Measurements from ENCODE around the gene RBM18.

Gene RBM18

DNA sequence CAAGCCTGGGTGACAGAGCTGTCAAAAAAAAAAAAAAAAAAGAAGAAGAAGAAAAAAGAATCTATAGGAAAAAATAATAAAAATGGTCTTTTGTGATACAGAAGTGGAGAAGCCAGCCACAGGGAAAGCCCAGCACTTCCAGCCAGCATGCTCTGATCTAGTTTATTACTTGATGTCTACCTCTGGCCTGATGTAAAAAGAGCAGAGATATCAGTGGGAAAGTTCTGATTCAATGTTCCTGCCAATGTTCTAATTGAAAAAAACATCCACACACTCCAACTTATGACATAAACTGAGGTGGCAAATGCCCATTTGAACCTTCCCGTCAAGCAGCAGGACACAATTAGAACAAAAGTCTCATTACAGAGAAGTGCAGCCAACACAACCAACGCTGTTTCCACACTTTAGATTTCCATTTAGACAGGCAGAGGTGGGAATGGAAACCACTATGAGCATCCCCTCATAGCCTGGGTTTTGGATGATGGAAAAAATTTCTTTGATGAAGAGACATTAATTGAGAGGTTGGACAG is 5.7 kb downstream of the RBM18 start:
- no peak for DNase-seq (ENCODE audit: low read depth in 2 of 2)

DNA sequence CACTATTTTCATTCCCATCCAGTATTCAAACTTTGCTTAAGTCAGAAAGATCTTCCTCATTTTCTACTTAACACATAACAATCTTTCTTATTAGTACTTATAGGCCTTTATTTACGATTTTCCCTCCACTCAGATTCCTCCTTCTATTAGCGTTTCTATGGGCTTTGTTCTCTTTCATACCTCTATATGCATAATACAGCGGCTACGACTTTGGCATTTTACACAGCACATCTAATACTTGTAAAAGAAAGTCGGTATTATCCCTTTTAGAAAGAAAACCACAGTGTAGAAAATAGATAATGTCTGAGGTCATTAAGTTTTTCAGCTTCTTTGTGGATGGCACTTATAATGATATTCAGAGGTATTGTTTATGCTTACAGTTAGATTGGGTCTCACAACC is 8.4 kb downstream of the RBM18 start:
- no peak for DNase-seq (ENCODE audit: low read depth in 2 of 2)

DNA sequence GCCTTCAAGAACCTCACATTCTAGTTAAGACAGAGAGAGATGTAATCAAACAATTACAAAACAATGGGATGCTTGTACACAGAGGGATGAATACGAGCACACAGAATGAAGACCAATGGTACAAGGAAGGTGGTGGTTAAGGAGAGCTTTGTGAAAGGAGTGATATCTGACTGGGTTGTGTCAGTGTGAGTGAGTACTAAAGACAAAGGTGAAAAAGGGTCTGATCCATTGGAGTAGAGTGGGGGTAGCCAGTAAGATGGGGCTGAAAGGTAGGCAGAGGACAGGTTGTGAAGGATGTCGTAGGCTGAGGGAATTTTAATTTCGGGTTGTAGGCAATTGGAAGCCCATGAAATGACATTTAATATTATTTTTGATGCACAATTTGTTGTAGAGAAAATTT is 9.9 kb downstream of the RBM18 start:
- DNase-seq (ENCODE audit: low read depth in 2 of 2), result no peak

DNA sequence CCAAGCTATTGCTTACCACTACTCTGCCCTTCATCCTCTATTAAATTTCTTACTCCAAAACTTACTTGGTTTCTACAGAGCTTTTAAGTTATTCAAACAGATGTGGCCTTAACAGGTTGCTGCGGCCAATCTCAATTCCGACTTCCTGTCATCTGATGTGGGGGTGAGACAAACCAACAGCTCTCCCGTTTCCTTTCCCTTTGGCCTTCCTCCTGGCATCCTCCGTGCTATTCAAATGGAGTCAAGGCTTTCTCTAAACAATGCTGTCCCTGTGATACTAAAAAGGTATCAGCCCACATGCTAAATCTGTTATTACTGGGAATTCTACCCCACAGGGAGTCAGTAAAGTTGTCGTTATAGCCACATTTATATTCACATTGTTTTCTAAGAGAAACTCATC is 11.8 kb downstream of the RBM18 start:
- no peak for DNase-seq (ENCODE audit: low read depth in 2 of 2)

DNA sequence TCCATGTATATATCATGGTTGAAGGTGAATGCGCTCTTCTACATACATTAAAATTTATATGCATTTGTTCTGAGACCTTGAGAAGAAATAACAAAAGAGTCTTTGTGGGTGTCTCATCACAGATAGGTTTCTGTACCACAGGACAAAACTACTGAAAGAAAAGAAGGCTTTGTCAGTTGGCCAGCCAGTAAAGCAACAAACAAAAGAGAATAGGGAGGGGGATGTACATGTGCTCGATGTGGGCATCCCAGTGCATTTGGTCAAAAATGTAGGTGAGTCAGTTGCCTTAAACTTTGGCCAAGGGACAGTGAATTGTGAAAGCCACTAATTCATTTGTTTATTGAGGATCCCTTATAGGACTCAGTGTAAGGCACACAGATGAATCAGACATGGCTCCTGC is 13.3 kb downstream of the RBM18 start:
- DNase-seq (ENCODE audit: low read depth in 2 of 2), result no peak

DNA sequence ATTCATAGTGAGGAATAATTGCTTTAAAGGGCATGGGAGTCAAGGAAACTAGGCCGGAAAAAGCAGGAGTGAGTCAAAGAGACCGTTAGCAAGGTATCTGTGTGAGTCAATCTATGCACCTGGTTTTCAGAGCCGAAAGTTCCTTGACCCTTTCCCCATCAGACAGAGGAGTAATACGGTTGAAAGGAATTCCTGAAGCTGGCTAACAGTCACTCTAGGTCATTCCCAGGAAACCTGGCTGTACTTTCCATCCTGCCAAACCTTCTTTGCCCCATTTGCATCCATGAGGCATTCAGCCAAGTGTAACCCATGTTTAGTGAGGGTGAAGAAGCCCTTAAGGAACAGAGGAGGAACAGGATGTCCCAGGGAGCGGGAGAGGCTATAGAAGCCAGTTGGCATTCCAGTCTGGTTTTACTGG is 16.2 kb downstream of the RBM18 start:
- DNase-seq (ENCODE audit: low read depth in 2 of 2), result no peak

DNA sequence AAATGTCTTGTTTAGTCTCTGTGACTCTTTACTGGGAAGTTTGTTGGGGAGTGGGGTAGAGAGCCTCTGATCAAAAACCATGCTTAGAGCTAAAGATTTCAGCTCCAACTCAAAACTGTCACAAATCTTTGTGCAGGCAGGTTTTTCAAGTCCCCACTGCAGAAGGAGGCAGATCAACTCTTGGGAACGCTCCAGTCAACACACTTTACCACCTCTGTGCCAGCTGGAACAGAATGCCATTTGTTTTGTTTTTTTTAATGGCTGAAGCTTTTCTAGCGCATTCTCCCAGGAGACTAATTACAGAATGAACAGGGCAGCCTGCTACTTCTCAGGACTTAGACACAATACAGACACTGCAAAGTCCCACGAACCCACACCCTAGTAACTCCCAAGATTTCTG is 18.0 kb downstream of the RBM18 start:
- no peak for DNase-seq (ENCODE audit: low read depth in 2 of 2)

DNA sequence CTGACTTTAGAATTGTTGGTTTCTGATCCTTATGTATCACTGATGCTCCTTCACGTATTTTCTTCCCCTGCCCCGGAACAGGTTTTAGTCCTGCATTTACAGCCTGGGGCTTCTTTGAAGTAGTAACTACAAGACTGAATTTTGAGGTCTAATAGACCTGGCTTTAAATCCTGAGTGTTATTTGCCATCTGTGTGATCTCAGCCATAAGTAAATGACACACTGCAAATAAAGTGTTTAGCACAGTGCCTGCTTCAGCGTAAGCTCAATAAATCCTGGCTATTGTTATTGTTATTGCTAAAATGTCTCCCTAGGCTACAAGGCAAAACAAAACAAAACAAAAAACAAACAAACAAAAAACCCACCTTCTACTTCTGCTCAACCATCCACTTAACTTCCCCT is 20.3 kb downstream of the RBM18 start:
- DNase-seq (ENCODE audit: low read depth in 2 of 2), result no peak

DNA sequence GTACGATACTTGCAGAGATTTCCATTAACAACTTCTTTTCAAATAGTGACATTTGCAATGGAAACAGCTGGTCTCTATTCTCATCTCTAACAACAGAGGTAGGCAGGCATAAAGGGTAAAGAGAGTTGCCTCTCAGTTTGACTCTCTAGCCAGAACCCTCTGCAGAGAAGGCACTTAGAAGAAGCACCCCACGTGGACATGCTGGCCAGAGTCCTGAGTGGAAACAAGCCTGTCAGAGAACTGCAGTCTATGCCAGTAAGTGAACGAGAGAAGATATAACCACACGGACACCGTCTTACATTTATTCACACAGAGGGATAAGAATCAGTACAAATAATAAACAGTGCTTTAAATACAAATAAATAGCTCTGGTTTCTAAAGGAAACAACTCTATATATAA is 24.9 kb downstream of the RBM18 start:
- DNase-seq (ENCODE audit: low read depth in 2 of 2), result no peak

DNA sequence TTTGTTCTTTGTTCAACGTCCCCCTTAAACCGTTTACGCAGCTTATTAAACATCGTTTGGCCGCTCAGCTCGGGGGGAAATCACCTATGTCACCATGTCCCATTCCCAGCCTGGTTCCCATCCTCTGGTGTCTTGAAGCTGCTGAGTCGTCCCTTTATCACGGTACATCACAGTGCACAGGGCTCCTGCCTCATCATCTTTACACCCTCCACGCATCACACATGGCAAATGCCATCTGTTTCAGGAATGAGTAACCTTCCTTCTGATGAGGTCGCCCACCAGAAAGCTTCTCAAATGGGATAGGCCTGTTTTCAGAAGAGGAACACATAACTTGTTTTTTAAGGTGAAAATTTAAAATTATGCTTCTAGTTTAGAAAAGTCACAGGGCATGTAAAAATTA is 28.0 kb downstream of the RBM18 start:
- DNase-seq (ENCODE audit: low read depth in 2 of 2), result no peak

DNA sequence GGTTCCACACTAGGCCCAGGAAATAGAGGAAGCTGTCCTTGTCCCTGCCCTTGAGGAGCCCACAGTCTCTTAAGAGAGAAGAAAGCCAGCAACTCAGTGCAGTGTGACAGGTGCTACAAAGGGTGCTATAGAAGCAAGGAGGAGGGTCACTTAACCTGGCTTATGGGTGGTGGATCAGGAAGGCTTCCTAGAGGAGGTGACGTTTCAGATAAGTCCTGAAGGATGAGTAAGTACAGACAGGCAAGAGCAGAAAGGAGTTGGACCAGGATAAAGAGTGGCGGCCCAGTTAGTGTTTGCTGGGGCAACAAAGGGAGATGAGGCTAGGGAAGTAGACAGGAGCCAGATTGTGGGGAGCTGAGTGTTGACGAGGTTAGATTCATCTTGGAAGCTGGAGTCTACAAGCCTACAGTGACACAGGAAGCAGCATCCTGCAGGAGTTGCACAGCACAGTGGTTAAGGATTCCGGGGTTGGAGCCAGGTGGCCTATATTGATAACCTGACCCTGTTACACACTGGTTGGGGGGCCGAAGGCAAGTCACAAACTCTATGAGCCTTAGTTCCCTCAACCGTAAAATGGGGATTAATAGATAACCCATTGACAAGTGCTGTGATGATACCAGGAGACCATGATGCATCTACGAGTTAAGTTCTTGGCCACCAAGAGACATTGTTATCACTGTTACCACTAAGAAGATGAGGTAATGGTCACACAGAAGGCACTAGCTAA is 30.5 kb downstream of the RBM18 start:
- no peak for DNase-seq (ENCODE audit: low read depth in 2 of 2)

DNA sequence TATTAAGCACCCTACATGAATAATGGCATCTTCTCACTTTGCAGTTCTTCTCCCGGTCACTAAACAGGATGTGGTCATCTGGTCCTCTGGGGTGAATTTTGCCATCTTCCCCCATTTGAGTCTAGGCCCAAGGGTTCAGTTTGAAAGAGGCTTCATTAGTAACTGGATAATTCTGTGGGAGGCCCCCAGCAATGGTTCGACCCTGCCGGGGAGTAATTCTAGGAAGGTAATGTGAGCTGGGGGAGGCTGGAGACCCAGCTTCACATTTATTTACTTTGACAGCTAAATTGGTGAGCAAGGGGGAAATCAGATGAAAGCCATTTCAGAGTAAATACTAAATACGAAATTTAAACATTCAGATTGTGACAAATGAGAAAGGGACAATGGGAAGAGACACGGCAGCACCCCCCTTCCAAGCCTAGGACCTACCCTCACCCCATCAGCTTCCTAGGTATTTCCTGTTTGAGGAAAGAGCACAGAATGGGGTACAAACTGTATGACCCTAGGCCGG is 31.8 kb downstream of the RBM18 start:
- DNase-seq (ENCODE audit: low read depth in 2 of 2), result no peak

DNA sequence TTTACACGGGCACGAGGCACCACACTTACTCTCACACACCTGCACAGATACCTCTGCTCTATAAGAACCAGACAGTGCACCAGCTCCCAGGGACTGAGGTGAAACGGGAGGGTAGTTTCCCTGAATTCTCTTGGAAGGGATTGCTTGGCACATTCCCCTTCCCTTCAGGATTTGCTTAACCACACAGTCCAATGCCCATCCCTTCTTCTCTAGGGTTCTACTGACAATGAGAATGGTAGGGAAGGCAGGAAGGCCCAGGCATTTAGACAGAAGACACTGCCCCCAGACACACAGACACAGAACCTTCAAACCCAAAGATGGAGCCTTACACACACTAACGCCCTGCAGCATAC is 35.2 kb downstream of the RBM18 start:
- no peak for DNase-seq (ENCODE audit: low read depth in 2 of 2)

DNA sequence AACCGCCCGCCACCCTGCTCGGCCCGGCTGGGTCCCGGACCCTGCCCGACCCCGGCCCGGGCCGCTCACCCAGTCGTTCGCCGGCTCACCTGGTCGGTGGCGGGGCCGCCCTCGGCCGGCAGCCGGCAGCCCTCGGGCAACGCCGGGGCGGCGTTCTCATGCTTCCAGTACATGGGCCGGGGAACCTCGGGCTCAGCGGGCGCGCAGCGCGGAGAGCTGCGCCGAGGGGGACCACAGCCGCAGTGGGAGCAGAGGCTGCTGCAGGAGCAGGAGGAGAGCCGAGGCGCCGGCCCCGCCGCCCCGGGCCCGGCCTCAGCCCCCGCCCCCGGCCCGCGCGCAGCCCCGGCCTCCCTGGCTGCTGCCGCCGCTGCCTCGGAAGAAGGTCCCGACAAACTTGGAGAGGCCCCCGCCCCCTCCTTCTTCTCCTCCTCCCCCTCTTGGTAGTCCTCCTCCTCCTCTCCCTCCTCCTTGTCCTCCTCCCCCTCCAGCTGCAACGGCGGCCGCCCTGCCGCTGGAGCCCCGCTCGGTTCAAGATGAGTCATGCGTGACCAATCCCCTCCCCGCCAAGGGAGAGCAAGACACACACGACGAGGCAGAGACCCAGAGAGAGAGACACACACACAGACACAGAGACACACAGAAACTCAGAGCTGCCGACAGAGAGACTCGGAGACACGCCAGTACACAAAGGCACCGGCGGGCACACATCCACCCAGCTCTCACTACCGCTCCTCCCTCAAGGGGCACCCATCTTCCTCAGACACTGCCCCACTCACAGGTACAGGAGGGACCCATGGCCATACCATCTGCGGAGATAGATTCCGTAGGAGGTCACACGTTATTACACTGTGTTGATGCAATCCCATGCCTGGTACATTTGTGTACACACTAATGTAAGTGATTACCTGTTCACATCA is 35.8 kb downstream of the RBM18 start, which contains the start of gene LHX6:
TSS of gene LHX6 (minus strand) at position 390 of the 917 bp plus-strand sequence. CDS start at position 173, 217 bp downstream.
- DNase-seq (ENCODE audit: low read depth in 2 of 2), result no peak

DNA sequence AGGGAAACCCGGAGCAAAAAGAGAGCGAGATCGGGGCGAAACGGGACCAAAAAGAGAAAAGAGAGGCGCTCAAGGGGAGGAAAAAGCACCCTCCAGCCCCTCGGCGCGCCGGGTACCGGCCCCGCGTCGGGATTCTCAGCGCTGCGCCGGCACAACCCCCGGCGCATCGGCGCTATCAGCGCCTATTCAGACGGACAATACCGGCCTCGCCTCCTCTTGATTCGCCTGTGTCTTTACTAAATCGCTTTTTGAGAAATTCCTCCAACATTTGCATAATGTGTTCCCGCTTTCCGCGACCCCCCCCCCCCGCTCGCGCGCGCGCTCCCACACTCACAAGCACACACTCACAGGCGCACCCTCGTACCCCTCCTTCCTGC is 36.5 kb downstream of the RBM18 start:
- no peak for DNase-seq (ENCODE audit: low read depth in 2 of 2)

DNA sequence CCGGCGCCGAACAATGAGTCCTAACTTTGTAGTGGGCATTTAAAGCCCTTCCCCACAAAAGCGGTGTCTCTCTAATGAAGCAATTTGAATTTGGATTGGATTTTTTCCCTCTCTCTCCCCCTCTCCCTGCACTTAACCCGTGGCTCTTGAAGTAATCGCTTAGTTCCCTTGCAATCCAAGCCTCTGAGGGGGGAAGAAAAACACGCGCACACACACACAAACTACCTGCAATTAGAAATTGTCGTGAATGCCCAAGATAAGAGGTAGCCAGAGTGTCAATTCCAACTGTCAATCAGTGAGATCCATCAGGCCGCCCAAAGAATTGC is 37.1 kb downstream of the RBM18 start:
- DNase-seq (ENCODE audit: low read depth in 2 of 2), result no peak

DNA sequence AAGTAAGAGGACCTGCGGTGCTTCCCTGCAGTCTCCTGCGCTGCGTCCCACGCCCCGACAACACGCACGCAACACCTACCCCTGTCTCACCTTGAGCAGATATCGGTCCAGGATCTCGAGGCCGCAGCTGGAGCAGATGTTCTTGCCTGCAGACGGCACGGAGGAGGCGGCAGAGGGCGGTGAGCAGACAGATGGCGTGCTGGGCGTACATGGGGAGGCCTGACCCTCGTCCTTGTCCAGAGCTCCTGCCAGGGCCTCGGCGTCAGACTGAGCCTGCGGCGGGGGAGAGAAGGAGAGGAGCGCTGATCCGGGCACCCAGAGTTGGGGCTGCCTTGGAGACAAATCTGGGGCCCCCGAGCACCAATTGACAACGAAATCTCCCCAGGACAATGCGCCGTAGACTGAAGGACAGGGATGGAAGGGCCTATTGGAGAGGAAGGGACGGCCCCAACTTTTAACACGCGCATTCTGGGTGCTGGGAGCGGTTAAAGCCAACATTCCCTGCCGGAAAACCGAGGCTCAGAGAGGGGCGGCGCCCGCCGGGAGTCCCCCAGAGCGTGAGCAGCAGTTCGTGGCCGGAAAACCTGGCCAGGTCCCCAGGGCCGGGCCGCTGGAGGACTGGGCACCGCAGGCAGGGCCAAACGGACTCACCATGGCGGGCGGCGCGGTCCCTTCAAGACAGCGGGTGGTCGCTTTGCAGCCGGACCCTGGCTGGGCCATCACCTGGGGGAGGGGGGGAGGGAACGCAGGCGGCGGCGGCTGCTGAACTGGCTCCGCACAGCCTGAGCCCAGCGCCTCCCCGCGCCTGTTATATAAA is 37.7 kb downstream of the RBM18 start:
- no peak for DNase-seq (ENCODE audit: low read depth in 2 of 2)

DNA sequence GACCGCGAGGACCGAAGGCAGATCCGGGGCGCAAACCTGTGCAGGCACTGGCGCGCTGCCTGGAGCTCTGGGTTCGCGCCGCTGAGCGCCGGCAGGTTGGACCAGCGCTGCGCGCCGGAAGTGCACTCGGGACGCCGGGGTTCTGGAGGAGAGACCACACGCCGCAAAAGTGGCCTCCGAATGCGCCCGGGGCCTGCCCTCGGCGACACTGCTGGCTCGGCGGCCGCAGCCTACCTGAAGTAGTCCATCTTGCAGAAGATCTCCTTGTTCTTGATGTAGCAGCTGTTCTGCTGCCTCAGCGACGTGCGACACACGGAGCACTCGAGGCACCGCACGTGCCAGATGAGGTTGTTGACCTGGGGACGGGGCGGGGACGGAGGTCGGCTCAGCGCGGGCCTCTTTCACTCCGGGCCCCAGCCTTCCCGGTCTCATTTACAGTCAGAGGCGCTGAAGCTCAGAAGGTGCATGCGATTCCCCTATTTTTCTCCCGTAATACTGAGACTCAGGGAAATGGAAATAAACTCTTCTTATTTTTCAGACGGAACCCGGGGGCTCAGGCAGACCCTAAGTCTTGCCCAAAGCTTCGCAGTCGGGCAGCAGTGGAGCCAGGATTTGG is 38.4 kb downstream of the RBM18 start:
- no peak for DNase-seq (ENCODE audit: low read depth in 2 of 2)

DNA sequence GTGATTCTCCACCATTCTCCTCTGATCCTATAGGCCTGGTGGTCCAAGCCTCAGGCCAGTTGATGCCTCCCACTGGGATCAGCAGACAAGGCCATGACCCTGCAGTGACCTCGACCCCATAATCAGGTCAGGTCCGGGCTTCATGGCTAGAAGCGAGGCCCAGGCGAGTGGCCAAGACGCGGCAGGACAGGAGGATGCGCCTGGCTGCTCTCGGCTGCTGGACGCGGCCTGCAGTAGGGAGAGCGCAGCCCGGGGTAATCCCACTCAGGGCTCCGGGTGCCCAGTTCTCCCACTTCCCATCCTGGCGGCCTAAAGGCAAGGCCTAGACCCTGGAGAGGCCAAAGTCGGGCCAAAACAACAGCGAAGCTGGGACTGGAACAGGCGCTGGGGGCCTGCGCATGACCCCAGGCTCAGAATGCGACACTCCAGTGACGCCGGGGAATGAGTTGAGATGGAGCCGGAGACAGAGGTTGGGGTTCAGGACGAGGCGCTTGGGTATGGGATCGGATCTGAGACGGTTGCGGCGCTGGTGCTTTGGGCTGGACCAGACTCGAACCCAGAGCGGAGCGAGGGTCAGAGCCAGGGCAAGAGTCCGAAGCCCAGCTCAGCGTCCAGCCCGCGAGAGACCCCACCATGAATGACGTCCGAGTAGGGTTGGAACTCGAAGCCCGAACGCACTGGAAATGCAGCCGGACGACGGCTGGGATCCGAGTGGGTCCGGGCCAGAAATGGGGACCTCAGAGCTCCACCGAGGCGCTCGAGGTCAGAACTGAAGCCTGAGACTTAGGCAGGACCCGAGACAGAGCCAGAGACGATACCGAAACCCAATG is 39.1 kb downstream of the RBM18 start:
- no peak for DNase-seq (ENCODE audit: low read depth in 2 of 2)

DNA sequence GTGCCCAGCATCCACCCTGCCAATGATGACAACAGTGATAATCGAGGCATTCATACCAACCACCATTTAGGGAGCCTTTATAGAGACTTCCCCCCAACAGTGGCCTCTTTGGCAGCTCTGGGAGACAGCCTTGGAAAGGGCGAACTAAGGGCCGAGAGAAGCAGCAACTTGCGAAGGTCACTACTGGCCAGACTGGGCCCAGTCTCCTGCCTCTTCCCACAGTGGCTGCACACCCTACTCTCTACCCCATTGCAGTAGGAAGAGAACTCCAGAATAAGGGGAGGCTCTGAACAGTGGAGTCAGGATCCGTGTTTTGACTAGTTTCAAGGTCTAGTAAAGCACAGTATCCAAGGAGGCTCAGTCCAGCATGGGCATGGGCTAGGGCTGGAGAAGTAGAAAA is 41.2 kb downstream of the RBM18 start:
- DNase-seq (ENCODE audit: low read depth in 2 of 2), result no peak

DNA sequence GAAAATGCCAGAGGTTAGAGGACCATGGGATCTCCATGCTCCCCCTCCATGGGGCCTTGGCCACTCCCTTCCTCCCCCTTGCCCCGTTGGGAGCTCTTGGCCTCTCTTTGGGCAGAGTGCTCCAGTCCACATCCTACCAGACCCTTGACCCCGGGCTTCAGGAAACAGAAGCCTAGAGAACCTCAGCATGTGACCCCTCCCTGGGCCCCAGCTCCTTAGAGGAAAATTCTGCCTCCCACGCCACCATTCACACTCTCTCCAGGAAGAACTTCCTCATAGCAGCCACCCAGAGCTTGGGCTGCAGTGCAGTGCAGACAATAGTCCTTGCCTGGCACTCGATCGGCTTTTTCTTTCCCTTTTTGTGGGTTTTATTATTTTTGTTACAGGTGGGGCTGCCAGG is 41.8 kb downstream of the RBM18 start:
- no peak for DNase-seq (ENCODE audit: low read depth in 2 of 2)

Measured in stimulated activated CD4-positive, alpha-beta T cell treated with anti-CD3 and anti-CD28 coated beads, Interleukin-4, amount 100 ng/mL, for 48 hours (primary cell).